ENCODE data around the gene TMEM109.

The TMEM109 gene

GRCh38 chr11:60938500-60938899 is 24.5 kb downstream of the TMEM109 start:
- no peak for TF ChIP-seq Cebpa-rat (IDR thresholded peaks at IDR 0.05)
- Histone ChIP-seq H3K9me3 (no peaks in the 10 kb centered on the region), H3K4me2 (no peak overlapping the region), H3K9ac (no peak overlapping the region), H3K27me3 (no peaks in the 10 kb centered on the region), H3K4me1 (peaks cover 15% of the 10 kb centered on the region), H3K4me3 (no peak overlapping the region), H3K36me3 (peaks cover 74% of the 10 kb centered on the region), H3K27ac (no peak overlapping the region), H4K20me1 (no peaks in the 10 kb centered on the region)

GRCh38 chr11:60939301-60939700 is 25.3 kb downstream of the TMEM109 start:
- Histone ChIP-seq H3K36me3 (peaks cover 68% of the 10 kb centered on the region), H4K20me1 (no peaks in the 10 kb centered on the region), H3K27me3 (no peaks in the 10 kb centered on the region), H3K27ac (no peak overlapping the region), H3K9ac (no peak overlapping the region), H3K4me3 (no peak overlapping the region), H3K4me1 (peaks cover 15% of the 10 kb centered on the region), H3K9me3 (no peaks in the 10 kb centered on the region), H3K4me2 (no peak overlapping the region)
- TF ChIP-seq Cebpa-rat (IDR thresholded peaks at IDR 0.05) = no peak

GRCh38 chr11:60939855-60940254 is 25.9 kb downstream of the TMEM109 start:
- peaks cover 15% of the 10 kb centered on the region for H3K4me1 ChIP-seq
- no peak overlapping the region for H3K27ac ChIP-seq
- no peaks in the 10 kb centered on the region for H3K9me3 ChIP-seq
- H3K9ac ChIP-seq = no peak overlapping the region
- H3K36me3 ChIP-seq = peaks cover 65% of the 10 kb centered on the region
- H4K20me1 ChIP-seq = no peaks in the 10 kb centered on the region
- H3K27me3 ChIP-seq = no peaks in the 10 kb centered on the region
- no peak for TF ChIP-seq Cebpa-rat (IDR thresholded peaks at IDR 0.05)
- no peak overlapping the region for H3K4me2 ChIP-seq
- no peak overlapping the region for H3K4me3 ChIP-seq

- H3K36me3 ChIP-seq = peaks cover 57% of the 10 kb centered on the region
- no peaks in the 10 kb centered on the region for H4K20me1 ChIP-seq
- H3K4me1 ChIP-seq = peaks cover 15% of the 10 kb centered on the region
- no peak overlapping the region for H3K27ac ChIP-seq
- no peaks in the 10 kb centered on the region for H3K9me3 ChIP-seq
- H3K4me3 ChIP-seq = no peak overlapping the region
- H3K27me3 ChIP-seq = no peaks in the 10 kb centered on the region
- peak overlapping the region; percentile 12; the same call in 1 of the 2 replicates for H3K4me2 ChIP-seq
- H3K9ac ChIP-seq = no peak overlapping the region
- no peak for TF ChIP-seq Cebpa-rat (IDR thresholded peaks at IDR 0.05)
These were observed 27.6 kb downstream of the TMEM109 start for GRCh38 chr11:60941371-60942119.

GRCh38 chr11:60942219-60942618 is 28.3 kb downstream of the TMEM109 start:
- Histone ChIP-seq H3K4me3 (no peak overlapping the region), H3K4me1 (peaks cover 15% of the 10 kb centered on the region), H3K27ac (no peak overlapping the region), H3K27me3 (no peaks in the 10 kb centered on the region), H3K36me3 (peaks cover 54% of the 10 kb centered on the region), H3K9me3 (no peaks in the 10 kb centered on the region), H3K9ac (no peak overlapping the region), H3K4me2 (no peak overlapping the region), H4K20me1 (no peaks in the 10 kb centered on the region)
- TF ChIP-seq Cebpa-rat (IDR thresholded peaks at IDR 0.05) = no peak

GRCh38 chr11:60942970-60943565 is 29.1 kb downstream of the TMEM109 start:
- Histone ChIP-seq H4K20me1 (no peaks in the 10 kb centered on the region), H3K36me3 (peaks cover 47% of the 10 kb centered on the region), H3K4me2 (no peak overlapping the region), H3K9ac (no peak overlapping the region), H3K27ac (no peak overlapping the region), H3K4me1 (peaks cover 15% of the 10 kb centered on the region), H3K4me3 (no peak overlapping the region), H3K9me3 (no peaks in the 10 kb centered on the region), H3K27me3 (no peaks in the 10 kb centered on the region)
- no peak for TF ChIP-seq Cebpa-rat (IDR thresholded peaks at IDR 0.05)

- no peaks in the 10 kb centered on the region for H3K27me3 ChIP-seq
- H3K9me3 ChIP-seq = no peaks in the 10 kb centered on the region
- no peaks in the 10 kb centered on the region for H4K20me1 ChIP-seq
- no peak overlapping the region for H3K27ac ChIP-seq
- peaks cover 14% of the 10 kb centered on the region for H3K4me1 ChIP-seq
- H3K9ac ChIP-seq = no peak overlapping the region
- H3K4me2 ChIP-seq = no peak overlapping the region
- no peak overlapping the region for H3K4me3 ChIP-seq
- TF ChIP-seq Cebpa-rat (IDR thresholded peaks at IDR 0.05) = no peak
- H3K36me3 ChIP-seq = peaks cover 40% of the 10 kb centered on the region
These were observed 30.7 kb downstream of the TMEM109 start for GRCh38 chr11:60944490-60945294.

- no peak overlapping the region for H3K4me3 ChIP-seq
- no peak for TF ChIP-seq Cebpa-rat (IDR thresholded peaks at IDR 0.05)
- H3K9ac ChIP-seq = no peak overlapping the region
- peaks cover 20% of the 10 kb centered on the region for H3K4me1 ChIP-seq
- peaks cover 35% of the 10 kb centered on the region for H3K36me3 ChIP-seq
- no peak overlapping the region for H3K27ac ChIP-seq
- H4K20me1 ChIP-seq = no peaks in the 10 kb centered on the region
- H3K27me3 ChIP-seq = no peaks in the 10 kb centered on the region
- no peak overlapping the region for H3K4me2 ChIP-seq
- H3K9me3 ChIP-seq = no peaks in the 10 kb centered on the region
These were observed 31.3 kb downstream of the TMEM109 start for GRCh38 chr11:60945295-60945667.

- H3K36me3 ChIP-seq = peaks cover 24% of the 10 kb centered on the region
- H3K27ac ChIP-seq = no peak overlapping the region
- no peak for TF ChIP-seq Cebpa-rat (IDR thresholded peaks at IDR 0.05)
- no peak overlapping the region for H3K4me3 ChIP-seq
- H3K9ac ChIP-seq = no peak overlapping the region
- no peaks in the 10 kb centered on the region for H3K27me3 ChIP-seq
- H3K4me1 ChIP-seq = peaks cover 32% of the 10 kb centered on the region
- H3K4me2 ChIP-seq = no peak overlapping the region
- no peaks in the 10 kb centered on the region for H4K20me1 ChIP-seq
- no peaks in the 10 kb centered on the region for H3K9me3 ChIP-seq
These were observed 32.8 kb downstream of the TMEM109 start for GRCh38 chr11:60946601-60947264.
